Body of pancreas (tissue), 4 donors: ENCODE measurements around the gene BRD3.

Experiments used
- CTCF ChIP-seq, 7 experiments: fragments of 450-650 bp in 4 of 7; fragments of 200-600 bp in 3 of 7; sonication (generic) in 3 of 7; IDR thresholded peaks; one replicate each; pipeline ENCODE4 v1.5.1; 2016 to 2019; ENCODE audit warnings: antibody characterized with exemption in 7 of 7
- POLR2A ChIP-seq, 3 donors: fragments of 450-650 bp; IDR thresholded peaks; one replicate each; pipeline ENCODE4 v1.6.1; 2016; ENCODE audit warnings: antibody characterized with exemption in 3 of 3, mild to moderate bottlenecking in 2 of 3

- TF ChIP-seq CTCF (IDR thresholded peaks at IDR 0.05) (no peak), POLR2A (IDR thresholded peaks at IDR 0.05) (no peak)
These were observed 44.7 kb upstream of the BRD3 start for GRCh38 chr9:134112561-134112960.
